Heart left ventricle (tissue), 16 donors: ENCODE data around the gene SORBS2. TPM values are rescaled to one million over a fixed set of nuclear protein-coding genes. Genes with fewer than 3 reads are reported as not detected.
A peak's percentile ranks its signal among the peaks of the same experiment; 100 is the strongest.

Experiments
- ATAC-seq, 4 donors: fragments of 200-7000 bp; cut with Tn5 transposase; one replicate each; pipeline ENCODE4 v1.9.1; 2020 to 2022; ENCODE audit warnings: moderate library complexity in 4 of 4, mild to moderate bottlenecking in 3 of 4, moderate number of reproducible peaks in 1 of 4
- DNase-seq, 5 donors: peaks; one replicate each; pipeline ENCODE4 v3.0.0-alpha.2; 2020
- H3K27ac ChIP-seq, 12 donors: fragments of 200-600 bp; sonication (generic) in 4 of 12; one replicate each; pipeline versions ENCODE4 v1.5.0 to v1.8.0; 2016 to 2022; ENCODE audit warnings: mild to moderate bottlenecking in 2 of 12
- H3K27me3 ChIP-seq, 9 donors: fragments of 200-600 bp; sonication (generic) in 2 of 9; one replicate each; pipeline versions ENCODE4 v1.5.1 to v1.8.0; 2016 to 2022; ENCODE audit warnings: mild to moderate bottlenecking in 3 of 9
- H3K36me3 ChIP-seq, 9 donors: fragments of 200-600 bp; sonication (generic) in 2 of 9; one replicate each; pipeline versions ENCODE4 v1.5.0 to v1.8.0; 2018 to 2022; ENCODE audit warnings: mild to moderate bottlenecking in 2 of 9
- H3K4me1 ChIP-seq, 12 donors: fragments of 200-600 bp; sonication (generic) in 4 of 12; one replicate each; pipeline versions ENCODE4 v1.5.0 to v1.8.0; 2016 to 2022; ENCODE audit warnings: mild to moderate bottlenecking in 3 of 12
- H3K4me3 ChIP-seq, 12 donors: fragments of 200-600 bp; sonication (generic) in 4 of 12; one replicate each; pipeline versions ENCODE4 v1.5.0 to v1.8.0; 2017 to 2022; ENCODE audit warnings: mild to moderate bottlenecking in 9 of 12, moderate library complexity in 4 of 12
- H3K9me3 ChIP-seq, 12 donors: fragments of 200-600 bp; sonication (generic) in 4 of 12; one replicate each; pipeline versions ENCODE4 v1.5.0 to v1.8.0; 2016 to 2022; ENCODE audit warnings: mild to moderate bottlenecking in 1 of 12
- CTCF ChIP-seq, 12 donors: fragments of 200-600 bp; sonication (generic) in 4 of 12; IDR thresholded peaks; one replicate each; pipeline versions ENCODE4 v1.5.0 to v1.8.0; 2018 to 2022; ENCODE audit warnings: antibody characterized with exemption in 12 of 12, mild to moderate bottlenecking in 5 of 12
- POLR2A ChIP-seq, 2 donors: fragments of 450-650 bp; IDR thresholded peaks; one replicate each; pipeline ENCODE4 v1.6.1; 2017; ENCODE audit warnings: antibody characterized with exemption in 2 of 2, mild to moderate bottlenecking in 2 of 2, moderate library complexity in 2 of 2
- WGBS, 4 donors: extraction: QIAGEN DNeasy Blood & Tissue Kit in 2 of 4; methylation state at CpG; one replicate each; pipeline versions ENCODE4 v1.1.5 to v1.1.7; 2013 to 2018; 5-methylcytosine and 5-hydroxymethylcytosine counted together
- intact Hi-C, 10 donors: fragments of 100-400 bp; cut with DNase I; formaldehyde crosslinking; loops; one replicate each; pipeline versions ENCODE4 v1.11.1 to v1.14.2; 2022
- polyA plus RNA-seq, 2 donors: library from polyadenylated mRNA; stranded (reverse); fragments of 200-250 nt; gene quantifications; one replicate each; pipeline ENCODE4 v1.2.3, GENCODE V29; 2013
- total RNA-seq, 9 donors: library from RNA; depleted of rRNA in 2 of 9; stranded (reverse); fragments of >200 nt in 2 of 9; fragmentation: NEBNext Ultra II Directional in 3 of 9; extraction: Animal tissue kit (Norgen Biotek cat#: 25700) in 3 of 9; gene quantifications; one replicate each; pipeline versions ENCODE4 v1.1.0 to v1.2.4, GENCODE V29; 2016 to 2023
- donor health status: ischemic (EF 13 %, LVEDD 7.1; RV severe dilation, severe dysfunction).
- donor health status: healthy with polysubstance abuse.
- donor health status: DM: no; HTN: yes; CAD: no.
- donor health status: DM: no; HTN: no; CAD: no.
- donor health status: ischemic (EF 25% LVEDD 6.9; RV normal size, moderate dysfunction).
- donor health status: ischemic (EF 25% LVEDD 5.7; RV mildly dilated, moderate dysfunction).
- donor health status: healthy.
- donor health status: DM: yes; HTN: yes; CAD: no.
- donor health status: ischemic (EF 35%, LVEDD 5.7; RV mildly dilated, moderate dysfunction).
- donor health status: nonischemic (EF 11% LVEDD 7.7; RV severe dilation, severe dysfunction).
- donor health status: DM: yes; HTN: yes; CAD: no.
- donor health status: PGD.
- donor health status: ischemic (EF 29% LVEDD 5.4; RV normal size, mild dysfunction).
- donor health status: nonischemic (EF 23%, LVEDD 6.1; RV moderate dilation, normal function).

The SORBS2 gene
- total and polyA plus RNA-seq, 11 donors = 254 to 2,158 (median 1,369) TPM

DNA sequence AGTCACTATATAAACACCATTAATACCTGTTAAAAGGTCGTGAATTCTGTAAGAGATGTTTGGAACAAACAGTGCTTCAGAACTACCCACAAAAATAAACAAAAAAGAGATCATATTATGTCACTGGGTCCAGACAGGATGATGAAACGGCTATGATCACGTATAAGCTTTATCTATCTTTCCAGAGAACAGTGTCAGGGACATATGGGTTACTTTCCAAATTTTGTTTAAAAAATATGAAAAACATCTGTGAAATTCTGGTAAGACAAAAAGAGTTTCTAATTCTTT is 90.0 kb downstream of the SORBS2 start:
- Histone ChIP-seq H3K4me3 (no peak overlapping the region), H3K36me3 (peaks cover 0 to 3% (median 0%) of the 10 kb centered on the region in 9 donors), H3K4me1 (peaks cover 2 to 87% (median 48%) of the 10 kb centered on the region in 12 donors), H3K9me3 (no peaks in the 10 kb centered on the region), H3K27me3 (no peaks in the 10 kb centered on the region), H3K27ac (peak overlapping the region in 10 of 12 donors; percentile 2 to 86 (median 32))
- intact Hi-C loops = no loop called here
- TF ChIP-seq POLR2A (IDR thresholded peaks at IDR 0.05) (no peak), CTCF (IDR thresholded peaks at IDR 0.05) (no peak)
- 42 to 50% (median 44%) methylated on average over 3 of the region's 3 CpGs for WGBS, 4 donors
- DNase-seq (no peak), ATAC-seq (peak in 1 of 4 donors; percentile 21)

GRCh38 chr4:185721190-185722028 is 90.6 kb downstream of the SORBS2 start:
- TF ChIP-seq CTCF (IDR thresholded peaks at IDR 0.05) = no peak
- TF ChIP-seq POLR2A (IDR thresholded peaks at IDR 0.05) = no peak
- no peaks in the 10 kb centered on the region for H3K27me3 ChIP-seq
- no peak overlapping the region for H3K4me3 ChIP-seq
- H3K36me3 ChIP-seq = peaks cover 0 to 3% (median 0%) of the 10 kb centered on the region in 9 donors
- DNase-seq = no peak
- ATAC-seq = no peak
- WGBS, 4 donors = 51 to 56% (median 52%) methylated on average over 11 to 12 of the region's 12 CpGs
- intact Hi-C loops = no loop called here
- peaks cover 2 to 87% (median 50%) of the 10 kb centered on the region in 12 donors for H3K4me1 ChIP-seq
- H3K27ac ChIP-seq = peak overlapping the region in 9 of 12 donors; percentile 6 to 86 (median 37)
- no peaks in the 10 kb centered on the region for H3K9me3 ChIP-seq

- no peak for ATAC-seq
- Histone ChIP-seq H3K4me3 (no peak overlapping the region), H3K4me1 (peaks cover 2 to 86% (median 54%) of the 10 kb centered on the region in 12 donors), H3K36me3 (peaks cover 0 to 3% (median 0%) of the 10 kb centered on the region in 9 donors), H3K9me3 (no peaks in the 10 kb centered on the region), H3K27ac (peak overlapping the region in 4 of 12 donors; percentile 3 to 86 (median 40)), H3K27me3 (no peaks in the 10 kb centered on the region)
- DNase-seq = no peak
- intact Hi-C loops = loop anchor here in 2 of 10 donors (5.0 kb wide), 2 partner anchors 37 to 43 kb away; no protein-coding TSS in a partner anchor
- TF ChIP-seq CTCF (IDR thresholded peaks at IDR 0.05) (no peak), POLR2A (IDR thresholded peaks at IDR 0.05) (no peak)
- 46 to 63% (median 55%) methylated on average over 3 of the region's 3 CpGs for WGBS, 4 donors
These were observed 92.5 kb downstream of the SORBS2 start for GRCh38 chr4:185719500-185719858.
